ENCODE data around the gene FAM124A. TPM values are rescaled to one million over a fixed set of nuclear protein-coding genes. Genes with fewer than 3 reads are reported as not detected.

Gene FAM124A
- total RNA-seq, 1 experiment from 2014 or later, result 0.64 TPM

Other genes with a start within 250 kb of the FAM124A start
- not detected in 2 replicates for gene C13orf42, start 111.1 kb upstream of the FAM124A start, total RNA-seq (2014; rRNA removed; shearing (Covaris generic))
- gene SERPINE3, start 117.3 kb downstream of the FAM124A start, total RNA-seq (2014; rRNA removed; shearing (Covaris generic)), result not detected in 2 replicates
- 27.6 and 35.2 TPM in 2 replicates for gene INTS6, start 230.6 kb downstream of the FAM124A start, total RNA-seq (2014; rRNA removed; shearing (Covaris generic))

Data from M059J (cell line).